HUDEP-2 (cell line): ENCODE measurements around the gene BCAS3.
A peak's percentile ranks its signal among the peaks of the same experiment; 100 is the strongest.
"Not testable (repeated sequence)": the region's sequence is repeated elsewhere in the genome, so short reads cannot be mapped to it uniquely, and the experiment has no call there.

ENCODE experiments used
- DNase-seq, 76 experiments: peaks; one replicate each; lab custom pipeline; 2025; ENCODE audit not compliant: unreplicated experiment in 76 of 76; lab: John Stamatoyannopoulos, UW

BCAS3 gene

GRCh38 chr17:61143026-61143425 lies 465.4 kb downstream of the BCAS3 start:
- no peak for DNase-seq

- no peak for DNase-seq
Observed at GRCh38 chr17:61144137-61144536, 466.5 kb downstream of the BCAS3 start.

- DNase-seq, result peak in 44 of 76 experiments; percentile 4 to 67 (median 29)
Observed at GRCh38 chr17:61144617-61145564, 467.2 kb downstream of the BCAS3 start.

GRCh38 chr17:61146833-61147232 lies 469.2 kb downstream of the BCAS3 start:
- not testable (repeated sequence) for DNase-seq

- DNase-seq, result no peak
Observed at GRCh38 chr17:61149106-61149825, 471.6 kb downstream of the BCAS3 start.

GRCh38 chr17:61149862-61150362 lies 472.3 kb downstream of the BCAS3 start:
- no peak for DNase-seq

GRCh38 chr17:61150686-61151299 lies 473.1 kb downstream of the BCAS3 start:
- DNase-seq, result no peak

GRCh38 chr17:61152898-61153297 lies 475.2 kb downstream of the BCAS3 start:
- no peak for DNase-seq

GRCh38 chr17:61155590-61156237 lies 478.1 kb downstream of the BCAS3 start:
- DNase-seq, result peak in 1 of 76 experiments; percentile 9

- peak in 13 of 76 experiments; percentile 5 to 54 (median 11) for DNase-seq
Observed at GRCh38 chr17:61157246-61157886, 479.7 kb downstream of the BCAS3 start.

GRCh38 chr17:61158376-61158775 lies 480.7 kb downstream of the BCAS3 start:
- no peak for DNase-seq

GRCh38 chr17:61159221-61159814 lies 481.7 kb downstream of the BCAS3 start:
- DNase-seq, result no peak

GRCh38 chr17:61160204-61160603 lies 482.6 kb downstream of the BCAS3 start:
- no peak for DNase-seq

GRCh38 chr17:61160789-61161445 lies 483.3 kb downstream of the BCAS3 start:
- peak in 1 of 76 experiments; percentile 7 for DNase-seq

- no peak for DNase-seq
Observed at GRCh38 chr17:61161615-61162134, 484.0 kb downstream of the BCAS3 start.

- no peak for DNase-seq
Observed at GRCh38 chr17:61164517-61164916, 486.9 kb downstream of the BCAS3 start.

- DNase-seq, result no peak
Observed at GRCh38 chr17:61167075-61167474, 489.4 kb downstream of the BCAS3 start.

- DNase-seq, result no peak
Observed at GRCh38 chr17:61168506-61168905, 490.9 kb downstream of the BCAS3 start.

GRCh38 chr17:61174310-61174709 lies 496.7 kb downstream of the BCAS3 start:
- DNase-seq, result peak in 1 of 76 experiments; percentile 17
